ENCODE results near the gene DAPK1.
"Not testable (repeated sequence)": the region's sequence is repeated elsewhere in the genome, so short reads cannot be mapped to it uniquely, and the experiment has no call there.

Gene DAPK1

DNA sequence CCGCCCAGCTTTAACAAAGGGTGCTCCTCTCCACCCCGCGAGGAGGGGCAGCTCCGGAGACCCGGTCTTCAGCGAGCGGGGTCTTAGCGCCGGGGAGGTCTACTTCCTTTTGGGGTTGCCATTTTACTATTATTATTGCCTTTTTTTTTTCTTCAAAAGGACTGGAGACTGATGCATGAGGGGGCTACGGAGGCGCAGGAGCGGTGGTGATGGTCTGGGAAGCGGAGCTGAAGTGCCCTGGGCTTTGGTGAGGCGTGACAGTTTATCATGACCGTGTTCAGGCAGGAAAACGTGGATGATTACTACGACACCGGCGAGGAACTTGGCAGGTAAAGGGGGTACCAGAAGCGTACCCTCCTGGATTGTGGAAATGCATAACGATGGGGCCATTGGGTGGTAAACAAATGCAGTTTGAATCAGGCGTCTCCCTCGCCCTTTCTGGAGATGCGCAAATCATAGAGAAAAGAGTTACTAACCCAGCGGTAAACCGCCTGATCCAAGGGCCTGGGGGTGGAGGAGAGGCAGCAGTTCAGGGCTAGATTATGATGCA lies 1.2 kb downstream of the DAPK1 start:
- WGBS: 2% methylated on average over 26 of the region's 26 CpGs
- Histone ChIP-seq H3K27ac (ENCODE audit: low read depth, low read length) (peak overlapping the region; percentile 76), H3K9ac (ENCODE audit: low read depth, low read length) (peak overlapping the region; percentile 93), H3K4me3 (ENCODE audit: low read length) (peak overlapping the region; percentile 96), H3K36me3 (ENCODE audit: insufficient read depth, low read length) (peaks cover 38% of the 10 kb centered on the region), H3K4me1 (ENCODE audit: insufficient read depth, low read length) (peaks cover 16% of the 10 kb centered on the region; the same call in 1 of the 2 replicates), H3K9me3 (ENCODE audit: insufficient read depth, low read depth, low read length) (no peaks in the 10 kb centered on the region), H3K27me3 (ENCODE audit: insufficient read depth, low read length) (peaks cover 5% of the 10 kb centered on the region; the same call in 1 of the 2 replicates)

DNA sequence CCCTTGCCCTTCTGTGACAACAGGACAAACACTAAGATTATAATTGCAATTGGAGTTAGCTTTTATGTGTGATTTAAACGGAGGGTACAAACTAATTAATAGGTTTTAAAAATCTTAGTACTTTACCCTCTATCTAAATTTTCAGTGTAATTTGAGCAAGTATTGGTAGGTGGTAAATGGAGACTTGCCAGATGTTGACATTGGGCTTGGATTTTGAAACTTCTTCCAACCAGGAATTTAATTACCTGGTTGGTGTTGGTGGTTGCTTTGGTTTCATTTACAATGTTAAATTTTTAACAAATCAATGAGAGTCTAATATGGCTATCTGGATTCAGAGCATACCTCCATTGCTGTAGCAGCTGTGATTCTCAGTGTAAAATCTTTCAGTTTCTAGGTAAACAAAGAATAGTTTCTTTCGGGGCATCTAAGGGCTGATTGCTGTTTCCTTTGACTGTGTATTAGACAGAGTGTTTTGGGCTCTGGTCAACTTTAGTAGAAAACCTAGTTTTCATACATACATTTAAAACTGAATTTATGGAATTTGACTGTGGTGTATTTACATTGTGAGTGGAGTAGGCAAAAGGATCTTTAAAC lies 1.9 kb downstream of the DAPK1 start:
- Histone ChIP-seq H3K9me3 (ENCODE audit: insufficient read depth, low read depth, low read length) (no peaks in the 10 kb centered on the region), H3K4me1 (ENCODE audit: insufficient read depth, low read length) (peaks cover 16% of the 10 kb centered on the region; the same call in 1 of the 2 replicates), H3K9ac (ENCODE audit: low read depth, low read length) (peak overlapping the region; percentile 93), H3K27ac (ENCODE audit: low read depth, low read length) (no peak overlapping the region), H3K36me3 (ENCODE audit: insufficient read depth, low read length) (peaks cover 43% of the 10 kb centered on the region), H3K4me3 (ENCODE audit: low read length) (peak overlapping the region; percentile 96), H3K27me3 (ENCODE audit: insufficient read depth, low read length) (peaks cover 5% of the 10 kb centered on the region; the same call in 1 of the 2 replicates)
- WGBS: 58% methylated on average over 1 of the region's 2 CpGs

DNA sequence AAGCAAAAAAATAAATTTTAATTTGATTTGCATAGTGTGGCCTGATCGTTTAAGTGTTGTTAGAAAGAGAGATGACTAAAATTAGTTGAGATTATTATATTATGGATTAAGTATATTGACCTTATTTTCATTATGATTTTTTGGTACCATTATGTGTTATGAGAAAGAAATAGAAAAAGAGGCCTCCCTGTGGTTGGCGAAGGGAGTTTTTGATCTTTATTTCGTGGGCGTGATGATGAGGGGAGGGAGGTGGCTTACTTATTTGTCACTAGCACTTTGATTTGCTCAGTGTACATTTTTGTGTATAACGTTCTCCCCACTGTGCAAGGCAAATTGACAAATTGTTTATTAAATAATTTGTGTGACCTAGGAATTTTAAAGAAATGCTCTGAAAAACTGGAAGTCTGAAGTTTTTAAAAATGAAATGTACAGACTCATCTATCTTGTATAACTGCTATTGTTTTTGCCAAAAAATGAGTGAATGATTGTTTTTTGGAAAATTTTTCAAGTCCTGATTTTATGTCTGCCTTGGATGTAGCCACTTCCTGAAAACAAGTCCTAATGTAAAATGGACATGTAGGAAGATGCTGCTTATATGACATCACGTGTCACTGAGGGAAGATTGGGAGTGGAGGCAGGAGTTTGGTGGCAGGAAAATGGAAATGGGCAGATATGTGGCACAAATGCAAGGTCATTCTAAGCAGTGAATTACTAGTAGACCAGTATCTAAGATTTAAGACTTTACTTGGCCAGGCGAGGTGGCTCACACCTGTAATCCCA lies 3.0 kb downstream of the DAPK1 start:
- Histone ChIP-seq H3K27me3 (ENCODE audit: insufficient read depth, low read length) (peaks cover 5% of the 10 kb centered on the region; the same call in 1 of the 2 replicates), H3K4me3 (ENCODE audit: low read length) (peak overlapping the region; percentile 96; the same call in 1 of the 2 replicates), H3K4me1 (ENCODE audit: insufficient read depth, low read length) (peaks cover 20% of the 10 kb centered on the region), H3K9me3 (ENCODE audit: insufficient read depth, low read depth, low read length) (no peaks in the 10 kb centered on the region), H3K9ac (ENCODE audit: low read depth, low read length) (no peak overlapping the region), H3K36me3 (ENCODE audit: insufficient read depth, low read length) (peaks cover 49% of the 10 kb centered on the region), H3K27ac (ENCODE audit: low read depth, low read length) (no peak overlapping the region)
- 83% methylated on average over 7 of the region's 7 CpGs for WGBS

DNA sequence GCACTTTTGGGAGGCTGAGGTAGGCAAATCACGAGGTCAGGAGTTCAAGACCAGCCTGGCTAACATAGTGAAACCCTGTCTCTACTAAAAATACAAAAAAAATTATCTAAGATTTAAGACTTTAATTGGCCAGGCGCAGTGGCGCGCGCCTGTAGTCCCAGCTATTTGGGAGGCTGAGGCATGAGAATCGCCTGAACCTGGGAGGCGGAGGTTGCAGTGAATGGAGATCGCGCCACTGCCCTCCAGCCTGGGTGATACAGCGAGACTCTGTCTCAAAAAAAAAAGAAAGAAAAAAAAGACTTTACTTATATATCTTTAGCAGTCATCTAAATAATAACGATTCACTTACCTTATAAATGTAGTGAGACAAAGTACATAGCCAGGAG lies 3.6 kb downstream of the DAPK1 start:
- WGBS: 98% methylated on average over 9 of the region's 11 CpGs
- not testable (repeated sequence) for H3K27ac ChIP-seq (ENCODE audit: low read depth, low read length)
- peaks cover 54% of the 10 kb centered on the region for H3K36me3 ChIP-seq (ENCODE audit: insufficient read depth, low read length)

DNA sequence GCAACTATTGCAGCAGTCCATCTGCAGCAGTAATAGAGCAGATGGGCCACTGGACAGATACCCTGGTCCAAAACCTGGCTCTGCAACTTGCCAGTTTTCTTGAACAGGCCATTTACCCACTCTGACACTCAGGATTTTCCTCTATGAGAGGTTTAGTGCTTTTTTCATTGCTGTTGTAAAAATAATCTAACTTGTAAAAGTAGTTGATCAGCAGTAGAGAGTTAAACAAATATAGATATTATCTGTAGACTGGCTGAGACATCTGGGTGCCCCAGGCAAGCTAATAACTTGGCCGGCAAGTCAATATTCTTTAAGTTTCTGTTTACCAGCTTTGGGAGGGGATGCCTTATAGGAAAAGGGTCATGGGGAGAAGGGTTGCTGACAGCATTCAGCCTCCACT lies 4.1 kb downstream of the DAPK1 start:
- H3K9me3 ChIP-seq (ENCODE audit: insufficient read depth, low read depth, low read length): no peaks in the 10 kb centered on the region
- no peak overlapping the region for H3K9ac ChIP-seq (ENCODE audit: low read depth, low read length)
- H3K27ac ChIP-seq (ENCODE audit: low read depth, low read length): no peak overlapping the region
- no peak overlapping the region for H3K4me3 ChIP-seq (ENCODE audit: low read length)
- no peaks in the 10 kb centered on the region for H3K27me3 ChIP-seq (ENCODE audit: insufficient read depth, low read length)
- peaks cover 20% of the 10 kb centered on the region for H3K4me1 ChIP-seq (ENCODE audit: insufficient read depth, low read length)
- H3K36me3 ChIP-seq (ENCODE audit: insufficient read depth, low read length): peaks cover 59% of the 10 kb centered on the region
- 87% methylated on average over 1 of the region's 1 CpG for WGBS

More for the DNA sequence above, 3.6 kb downstream of the DAPK1 start:
- not testable (repeated sequence) for H3K9ac ChIP-seq (ENCODE audit: low read depth, low read length); H3K9me3 ChIP-seq (ENCODE audit: insufficient read depth, low read depth, low read length); H3K4me3 ChIP-seq (ENCODE audit: low read length); H3K27me3 ChIP-seq (ENCODE audit: insufficient read depth, low read length)
- H3K4me1 ChIP-seq (ENCODE audit: insufficient read depth, low read length): peaks cover 20% of the 10 kb centered on the region

DNA sequence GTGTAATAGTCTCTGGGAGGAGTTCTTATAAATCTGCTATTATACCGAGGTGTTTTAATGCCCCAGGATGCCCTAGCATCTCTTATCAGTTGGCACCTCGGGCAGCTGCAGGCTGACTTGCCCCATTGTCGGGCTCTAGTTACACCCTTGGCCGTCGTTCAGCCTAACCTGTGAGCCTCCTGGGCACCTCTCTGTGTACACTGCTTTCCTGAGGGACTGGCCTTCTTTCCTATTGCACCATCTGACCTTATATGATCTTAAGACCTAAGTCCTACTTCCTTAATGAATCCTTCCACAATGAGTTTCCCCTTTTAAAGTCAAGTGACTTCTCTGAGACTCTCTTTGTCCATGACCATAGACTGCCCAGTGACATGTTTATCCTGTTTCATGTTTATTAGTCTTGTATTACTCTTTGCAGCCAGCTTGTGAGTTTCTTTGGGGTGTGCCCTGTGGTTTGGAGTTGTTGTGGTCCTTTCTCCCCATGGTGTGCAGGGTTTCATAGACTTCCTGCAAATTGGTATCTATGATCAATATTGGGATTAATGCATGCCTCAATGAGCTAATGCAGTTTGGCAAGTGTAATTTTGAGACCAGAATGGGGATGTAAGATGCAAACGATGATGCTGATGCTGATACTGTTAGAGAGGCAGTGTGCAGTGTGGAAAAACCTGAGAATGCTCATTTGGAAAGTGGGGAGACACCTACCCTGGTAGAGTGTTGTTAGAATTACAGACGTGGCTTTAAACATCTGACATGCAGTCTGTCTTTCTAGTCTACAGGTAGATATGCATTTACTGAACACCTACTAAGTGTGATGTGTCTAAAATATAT lies 4.9 kb downstream of the DAPK1 start:
- Histone ChIP-seq H3K27ac (ENCODE audit: low read depth, low read length) (no peak overlapping the region), H3K4me3 (ENCODE audit: low read length) (no peak overlapping the region), H3K4me1 (ENCODE audit: insufficient read depth, low read length) (peaks cover 20% of the 10 kb centered on the region), H3K36me3 (ENCODE audit: insufficient read depth, low read length) (peaks cover 63% of the 10 kb centered on the region), H3K27me3 (ENCODE audit: insufficient read depth, low read length) (no peaks in the 10 kb centered on the region), H3K9ac (ENCODE audit: low read depth, low read length) (no peak overlapping the region), H3K9me3 (ENCODE audit: insufficient read depth, low read depth, low read length) (no peaks in the 10 kb centered on the region)
- WGBS: 93% methylated on average over 7 of the region's 7 CpGs

DNA sequence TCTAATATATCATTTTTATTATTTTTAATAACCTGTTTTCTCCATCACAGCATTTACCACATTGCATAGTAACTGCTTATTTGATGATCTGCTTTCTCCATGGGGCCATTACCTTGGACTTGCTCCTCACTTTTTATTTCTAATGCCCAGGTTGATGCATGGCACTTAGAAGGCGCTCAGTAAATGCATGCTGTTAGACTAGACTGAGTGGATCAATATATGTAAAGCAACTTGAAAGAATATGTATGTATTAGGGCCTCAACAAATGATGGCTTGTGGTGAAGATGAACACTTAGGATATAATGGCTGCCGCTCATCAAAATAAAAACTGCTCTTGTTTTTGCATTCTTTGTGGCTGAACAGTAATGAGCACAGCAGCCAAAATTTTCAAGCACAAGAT lies 5.8 kb downstream of the DAPK1 start:
- Histone ChIP-seq H3K36me3 (ENCODE audit: insufficient read depth, low read length) (peaks cover 67% of the 10 kb centered on the region), H3K9ac (ENCODE audit: low read depth, low read length) (no peak overlapping the region), H3K27me3 (ENCODE audit: insufficient read depth, low read length) (no peaks in the 10 kb centered on the region), H3K27ac (ENCODE audit: low read depth, low read length) (no peak overlapping the region), H3K4me3 (ENCODE audit: low read length) (no peak overlapping the region), H3K9me3 (ENCODE audit: insufficient read depth, low read depth, low read length) (no peaks in the 10 kb centered on the region), H3K4me1 (ENCODE audit: insufficient read depth, low read length) (peaks cover 20% of the 10 kb centered on the region)
- 96% methylated on average over 2 of the region's 2 CpGs for WGBS

DNA sequence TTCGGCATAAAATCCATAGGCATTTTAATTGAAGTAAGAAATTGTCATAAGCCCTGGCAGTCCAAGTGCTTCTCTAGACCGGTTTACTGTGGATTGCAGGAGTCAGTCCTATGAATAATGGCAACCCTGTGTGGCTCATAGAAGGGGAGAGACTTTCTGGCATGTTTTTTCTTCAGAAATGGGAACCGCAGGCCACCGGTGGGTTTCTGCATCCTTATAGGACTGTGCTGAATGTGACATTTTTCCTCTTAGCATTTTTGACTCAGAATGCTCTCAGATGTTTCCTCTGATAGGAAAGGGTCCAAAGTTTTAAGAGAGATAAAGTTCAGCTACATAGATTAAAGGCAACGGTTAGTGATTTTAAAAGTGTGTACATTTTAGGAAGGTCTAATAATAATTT lies 6.3 kb downstream of the DAPK1 start:
- H3K9me3 ChIP-seq (ENCODE audit: insufficient read depth, low read depth, low read length): no peaks in the 10 kb centered on the region
- H3K36me3 ChIP-seq (ENCODE audit: insufficient read depth, low read length): peaks cover 70% of the 10 kb centered on the region
- no peak overlapping the region for H3K27ac ChIP-seq (ENCODE audit: low read depth, low read length)
- no peak overlapping the region for H3K9ac ChIP-seq (ENCODE audit: low read depth, low read length)
- no peak overlapping the region for H3K4me3 ChIP-seq (ENCODE audit: low read length)
- WGBS: 93% methylated on average over 5 of the region's 5 CpGs
- peaks cover 20% of the 10 kb centered on the region for H3K4me1 ChIP-seq (ENCODE audit: insufficient read depth, low read length)
- no peaks in the 10 kb centered on the region for H3K27me3 ChIP-seq (ENCODE audit: insufficient read depth, low read length)

DNA sequence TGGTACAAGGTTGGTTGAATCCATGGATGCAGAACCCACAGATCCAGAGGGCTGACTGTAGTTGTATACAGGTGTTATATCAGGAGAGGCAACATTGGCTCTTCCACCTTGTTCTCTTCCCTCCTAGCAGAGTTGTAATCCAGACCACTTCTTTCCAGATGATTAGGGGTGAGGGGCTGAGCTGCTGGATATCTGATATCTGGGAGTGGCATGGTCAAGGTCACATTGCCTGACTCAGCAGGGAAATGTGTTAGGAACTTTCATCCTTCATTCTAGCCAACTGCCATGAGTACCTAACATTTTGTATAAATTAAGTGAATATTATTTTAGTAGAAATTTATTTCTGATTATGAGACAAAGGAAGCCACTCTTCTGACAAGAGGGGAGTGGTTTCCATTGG lies 7.3 kb downstream of the DAPK1 start:
- Histone ChIP-seq H3K9me3 (ENCODE audit: insufficient read depth, low read depth, low read length) (no peaks in the 10 kb centered on the region), H3K27ac (ENCODE audit: low read depth, low read length) (no peak overlapping the region), H3K27me3 (ENCODE audit: insufficient read depth, low read length) (no peaks in the 10 kb centered on the region), H3K4me3 (ENCODE audit: low read length) (no peak overlapping the region), H3K4me1 (ENCODE audit: insufficient read depth, low read length) (peaks cover 11% of the 10 kb centered on the region), H3K9ac (ENCODE audit: low read depth, low read length) (no peak overlapping the region), H3K36me3 (ENCODE audit: insufficient read depth, low read length) (peaks cover 67% of the 10 kb centered on the region)

DNA sequence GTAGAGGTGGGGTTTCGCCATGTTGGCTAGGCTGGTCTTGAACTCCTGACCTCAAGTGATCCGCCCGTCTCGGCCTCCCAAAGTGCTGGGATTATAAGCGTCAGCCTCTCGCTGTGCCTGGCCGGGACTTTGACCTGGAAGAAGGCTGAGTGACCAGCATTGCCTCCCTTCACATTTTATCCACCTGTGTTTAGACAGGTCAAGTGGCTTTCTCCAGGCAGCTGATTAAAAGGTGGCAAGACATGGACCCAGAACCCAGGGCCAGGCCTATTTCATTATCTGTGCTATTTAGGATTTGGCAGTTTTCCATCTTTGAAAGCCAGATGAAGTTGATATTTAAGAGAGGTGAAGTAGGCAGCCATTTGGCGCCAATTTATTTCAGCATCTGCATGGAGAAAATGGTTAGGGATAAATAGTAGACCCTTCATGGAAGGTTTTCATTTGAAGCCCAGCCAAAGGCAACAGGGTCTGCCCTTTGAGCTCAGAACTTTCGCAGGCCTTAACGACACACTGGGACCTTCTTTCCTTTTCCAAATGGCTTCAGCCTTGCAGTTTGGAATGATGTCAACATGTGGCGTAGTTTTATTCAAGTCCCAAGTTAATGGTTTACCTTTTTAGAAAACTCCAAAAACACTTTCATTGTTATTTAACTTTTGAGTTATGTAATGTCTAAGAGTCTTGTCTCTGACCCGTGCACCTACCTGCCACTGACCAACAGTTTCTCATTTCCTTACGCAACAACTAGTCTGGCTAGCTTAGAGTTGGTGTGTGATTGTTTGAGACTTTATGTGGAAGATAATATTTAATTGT lies 8.4 kb downstream of the DAPK1 start:
- Histone ChIP-seq H3K36me3 (ENCODE audit: insufficient read depth, low read length) (peaks cover 64% of the 10 kb centered on the region), H3K27me3 (ENCODE audit: insufficient read depth, low read length) (no peaks in the 10 kb centered on the region), H3K9me3 (ENCODE audit: insufficient read depth, low read depth, low read length) (no peaks in the 10 kb centered on the region), H3K27ac (ENCODE audit: low read depth, low read length) (no peak overlapping the region), H3K4me1 (ENCODE audit: insufficient read depth, low read length) (peaks cover 4% of the 10 kb centered on the region; the same call in 1 of the 2 replicates), H3K4me3 (ENCODE audit: low read length) (no peak overlapping the region), H3K9ac (ENCODE audit: low read depth, low read length) (no peak overlapping the region)
- 95% methylated on average over 13 of the region's 13 CpGs for WGBS
